Liver (tissue), 9 donors: ENCODE measurements around the gene SIL1. TPM values are rescaled to one million over a fixed set of nuclear protein-coding genes. Genes with fewer than 3 reads are reported as not detected.

Experiments
- DNase-seq: peaks from one replicate; pipeline ENCODE4 v3.0.0-alpha.2; 2017; ENCODE audit warnings: low spot score
- H3K27ac ChIP-seq, 2 donors: one replicate each; pipeline ENCODE4 v1.7.0; 2013; ENCODE audit warnings: inconsistent platforms in 2 of 2, low read length in 2 of 2, control low read depth in 1 of 2, low read depth in 1 of 2, mild to moderate bottlenecking in 1 of 2
- H3K27me3 ChIP-seq, 4 donors: one replicate each; pipeline versions ENCODE4 v1.6.1 to v1.7.0; 2013; ENCODE audit warnings: low read length in 3 of 4, inconsistent platforms in 1 of 4, mild to moderate bottlenecking in 1 of 4, moderate library complexity in 1 of 4; ENCODE audit not compliant: control insufficient read depth in 4 of 4, insufficient read depth in 4 of 4
- H3K36me3 ChIP-seq, 4 donors: one replicate each; pipeline versions ENCODE4 v1.6.1 to v1.7.0; 2013; ENCODE audit warnings: low read length in 3 of 4, mild to moderate bottlenecking in 3 of 4, low read depth in 1 of 4, moderate library complexity in 1 of 4; ENCODE audit not compliant: control insufficient read depth in 4 of 4, insufficient read depth in 3 of 4
- H3K4me1 ChIP-seq, 4 donors: one replicate each; pipeline versions ENCODE4 v1.6.1 to v1.7.0; 2013; ENCODE audit warnings: low read length in 3 of 4, mild to moderate bottlenecking in 3 of 4, moderate library complexity in 1 of 4; ENCODE audit not compliant: control insufficient read depth in 4 of 4, insufficient read depth in 4 of 4
- H3K4me3 ChIP-seq, 3 donors: one replicate each; pipeline versions ENCODE4 v1.6.1 to v1.7.0; 2013; ENCODE audit warnings: low read length in 3 of 3, control low read depth in 1 of 3, low read depth in 1 of 3, mild to moderate bottlenecking in 1 of 3
- H3K9ac ChIP-seq, 2 donors: one replicate each; pipeline ENCODE4 v1.7.0; 2013; ENCODE audit warnings: low read length in 2 of 2, mild to moderate bottlenecking in 2 of 2, moderate library complexity in 2 of 2, control low read depth in 1 of 2, low read depth in 1 of 2
- H3K9me3 ChIP-seq, 4 donors: one replicate each; pipeline versions ENCODE4 v1.6.1 to v1.7.0; 2013; ENCODE audit warnings: low read length in 3 of 4; ENCODE audit not compliant: control insufficient read depth in 4 of 4
- CTCF ChIP-seq: fragments of 150-350 bp; IDR thresholded peaks from 2 replicates; pipeline ENCODE4 v1.5.1; 2017; ENCODE audit warnings: improper control_type of control experiment, low read depth, low read length; ENCODE audit not compliant: missing input control
- EGR1 ChIP-seq, 2 donors: IDR thresholded peaks; 2 replicates each; pipeline ENCODE4 v1.6.1; 2016 to 2018; ENCODE audit warnings: antibody characterized with exemption in 2 of 2, low read depth in 2 of 2
- FOXA1 ChIP-seq: IDR thresholded peaks from 2 replicates; pipeline ENCODE4 v1.6.1; 2016; ENCODE audit warnings: antibody characterized with exemption
- FOXA2 ChIP-seq: IDR thresholded peaks from 2 replicates; pipeline ENCODE4 v1.6.1; 2016; ENCODE audit warnings: antibody characterized with exemption
- GABPA ChIP-seq, 2 donors: IDR thresholded peaks in 1 of 2; conservative IDR thresholded peaks in 1 of 2; 2 replicates each; pipeline ENCODE4 v1.6.1; 2016; ENCODE audit warnings: antibody characterized with exemption in 2 of 2, mild to moderate bottlenecking in 1 of 2, moderate library complexity in 1 of 2
- HNF4A ChIP-seq, 2 donors: conservative IDR thresholded peaks; 2 replicates each; pipeline ENCODE4 v1.6.1; 2016; ENCODE audit warnings: antibody characterized with exemption in 2 of 2, mild to moderate bottlenecking in 2 of 2
- HNF4G ChIP-seq: IDR thresholded peaks from 2 replicates; pipeline ENCODE4 v1.6.1; 2016; ENCODE audit warnings: antibody characterized with exemption
- JUND ChIP-seq, 2 donors: IDR thresholded peaks; 2 replicates each; pipeline ENCODE4 v1.6.1; 2016; ENCODE audit warnings: antibody characterized with exemption in 2 of 2
- MAX ChIP-seq: IDR thresholded peaks from 2 replicates; pipeline ENCODE4 v1.6.1; 2016; ENCODE audit warnings: antibody characterized with exemption
- NR2F2 ChIP-seq: IDR thresholded peaks from 2 replicates; pipeline ENCODE4 v1.6.1; 2016; ENCODE audit warnings: antibody characterized with exemption
- RAD21 ChIP-seq, 2 donors: IDR thresholded peaks; 2 replicates each; pipeline ENCODE4 v1.6.1; 2016; ENCODE audit warnings: antibody characterized with exemption in 2 of 2, mild to moderate bottlenecking in 2 of 2
- REST ChIP-seq: IDR thresholded peaks from 2 replicates; pipeline ENCODE4 v1.6.1; 2016; ENCODE audit warnings: antibody characterized with exemption, mild to moderate bottlenecking
- RXRA ChIP-seq, 2 donors: IDR thresholded peaks; 2 replicates each; pipeline ENCODE4 v1.6.1; 2017 to 2018; ENCODE audit warnings: antibody characterized with exemption in 2 of 2, mild to moderate bottlenecking in 1 of 2
- SP1 ChIP-seq: IDR thresholded peaks from 2 replicates; pipeline ENCODE4 v1.6.1; 2018; ENCODE audit warnings: antibody characterized with exemption, mild to moderate bottlenecking
- TAF1 ChIP-seq: conservative IDR thresholded peaks from 2 replicates; pipeline ENCODE4 v1.6.1; 2016; ENCODE audit warnings: antibody characterized with exemption, mild to moderate bottlenecking
- YY1 ChIP-seq: IDR thresholded peaks from 2 replicates; pipeline ENCODE4 v1.6.1; 2016; ENCODE audit warnings: antibody characterized with exemption, mild to moderate bottlenecking
- ZBTB33 ChIP-seq: IDR thresholded peaks from 2 replicates; pipeline ENCODE4 v1.6.1; 2016; ENCODE audit warnings: antibody characterized with exemption
- WGBS: extraction: QIAGEN DNeasy Blood & Tissue Kit; methylation state at CpG from one replicate; pipeline ENCODE4 v1.1.7; 2013; 5-methylcytosine and 5-hydroxymethylcytosine counted together
- polyA plus RNA-seq, 2 donors: library from polyadenylated mRNA; stranded (reverse) in 1 of 2; unstranded in 1 of 2; fragments of 200-250 nt in 1 of 2; fragments of >200 nt in 1 of 2; fragmentation: Nextera tagmentation in 1 of 2; extraction: Ambion mirVana in 1 of 2; gene quantifications; one replicate each; pipeline versions ENCODE4 v1.2.1 to v1.2.3, GENCODE V29; 2013 to 2015
- total RNA-seq, 2 donors: library from RNA; depleted of rRNA; stranded (reverse); fragments of >200 nt; gene quantifications; one replicate each; pipeline ENCODE4 v1.2.3, GENCODE V29; 2014
- TF ChIP-seq, protein P1 (sequence below): IDR thresholded peaks from 2 replicates; pipeline ENCODE4 v1.6.1; 2016; ENCODE audit warnings: antibody characterized with exemption
- donor health status: healthy.
- donor health status: healthy.
- donor health status: healthy.
- donor health status: healthy.
- donor health status: healthy.

The SIL1 gene
- total and polyA plus RNA-seq, 4 donors: 38.1 to 95.1 (median 76.2) TPM

- Histone ChIP-seq H3K27ac (no peak overlapping the region), H3K36me3 (peaks cover 0 to 5% (median 4%) of the 10 kb centered on the region in 4 donors), H3K4me3 (no peak overlapping the region), H3K9ac (no peak overlapping the region), H3K4me1 (no peaks in the 10 kb centered on the region), H3K9me3 (no peaks in the 10 kb centered on the region), H3K27me3 (no peaks in the 10 kb centered on the region)
- no peak for DNase-seq
- TF ChIP-seq FOXA1: no peak
Measured at GRCh38 chr5:139046551-139046950, 151.6 kb downstream of the SIL1 start.

DNA sequence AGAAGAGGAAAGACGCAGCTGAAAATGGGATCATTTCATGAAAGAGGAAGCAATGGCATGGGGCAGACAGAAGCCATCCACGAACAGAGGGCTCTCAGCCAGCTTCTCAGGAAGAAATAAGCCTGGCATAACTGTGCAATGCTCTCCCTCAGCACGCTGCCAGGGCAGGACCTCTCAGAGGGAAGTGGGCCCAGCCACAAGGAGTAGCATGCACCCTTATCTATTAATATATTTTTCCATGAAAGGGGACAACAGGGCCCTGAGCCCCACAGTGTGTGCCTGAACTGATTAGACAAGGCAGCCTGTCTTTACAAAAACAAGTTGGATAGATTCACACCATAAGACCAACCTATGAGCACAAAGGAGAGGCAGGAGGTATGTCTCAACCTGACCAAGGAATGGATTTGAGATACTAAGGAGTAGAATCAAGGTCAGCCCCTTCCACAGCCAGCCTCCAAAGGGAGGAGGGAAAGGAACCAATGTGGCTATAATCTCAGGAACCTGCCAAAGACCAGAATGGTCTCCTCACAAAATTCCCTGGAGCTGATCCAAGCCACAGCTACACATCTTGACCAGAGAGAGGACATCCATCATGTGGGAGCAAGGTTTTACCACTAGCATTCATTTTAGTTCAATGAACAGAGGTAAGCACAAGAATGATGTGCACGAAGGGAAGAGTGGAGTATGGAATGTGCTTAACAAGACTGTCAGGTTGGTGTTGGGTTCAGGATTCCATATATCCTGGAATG lies 154.8 kb downstream of the SIL1 start:
- Histone ChIP-seq H3K36me3 (peaks cover 0 to 4% (median 2%) of the 10 kb centered on the region in 4 donors), H3K4me1 (no peaks in the 10 kb centered on the region), H3K9me3 (no peaks in the 10 kb centered on the region), H3K9ac (no peak overlapping the region), H3K27ac (no peak overlapping the region), H3K27me3 (no peaks in the 10 kb centered on the region), H3K4me3 (no peak overlapping the region)
- WGBS: 90% methylated on average over 4 of the region's 4 CpGs
- TF ChIP-seq RAD21 (IDR thresholded peaks at IDR 0.05) (no peak), FOXA1 (no peak), SP1 (no peak), RXRA (IDR thresholded peaks at IDR 0.05) (no peak), GABPA (IDR thresholded peaks at IDR 0.05 in 1 of 2, conservative IDR thresholded peaks at IDR 0.05 in 1 of 2) (no peak), JUND (IDR thresholded peaks at IDR 0.05) (no peak), CTCF (no peak), TAF1 (no peak), NR2F2 (no peak), EGR1 (IDR thresholded peaks at IDR 0.05; ENCODE audit: low read depth in 2 of 2) (no peak), REST (no peak), HNF4A (conservative IDR thresholded peaks at IDR 0.05) (no peak), HNF4G (no peak), ZBTB33 (no peak), YY1 (no peak), FOXA2 (no peak), MAX (no peak)
- TF ChIP-seq, protein P1, sequence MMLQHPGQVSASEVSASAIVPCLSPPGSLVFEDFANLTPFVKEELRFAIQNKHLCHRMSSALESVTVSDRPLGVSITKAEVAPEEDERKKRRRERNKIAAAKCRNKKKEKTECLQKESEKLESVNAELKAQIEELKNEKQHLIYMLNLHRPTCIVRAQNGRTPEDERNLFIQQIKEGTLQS: no peak
- no peak for DNase-seq
